GM12865 (cell line): ENCODE data around the gene ANTXR2.

Experiments
- DNase-seq: peaks from one replicate; pipeline ENCODE4 v3.0.0; 2010; ENCODE audit warnings: low read depth
- H3K4me3 ChIP-seq: 2 replicates; pipeline ENCODE4 v1.5.1; 2011; ENCODE audit warnings: mild to moderate bottlenecking, low read depth, low read length, control low read depth
- CTCF ChIP-seq: IDR thresholded peaks from 2 replicates; pipeline ENCODE4 v1.5.1; 2011; ENCODE audit warnings: low read length, control low read depth, low read depth, inconsistent platforms; ENCODE audit not compliant: insufficient read depth; ENCODE audit errors: missing control alignments

Gene ANTXR2

GRCh38 chr4:80058740-80059139, 14.3 kb downstream of the ANTXR2 start:
- H3K4me3 ChIP-seq: peak overlapping the region; percentile 27; the same call in 1 of the 2 replicates
- TF ChIP-seq CTCF: no peak
- peak; percentile 94 for DNase-seq

DNA sequence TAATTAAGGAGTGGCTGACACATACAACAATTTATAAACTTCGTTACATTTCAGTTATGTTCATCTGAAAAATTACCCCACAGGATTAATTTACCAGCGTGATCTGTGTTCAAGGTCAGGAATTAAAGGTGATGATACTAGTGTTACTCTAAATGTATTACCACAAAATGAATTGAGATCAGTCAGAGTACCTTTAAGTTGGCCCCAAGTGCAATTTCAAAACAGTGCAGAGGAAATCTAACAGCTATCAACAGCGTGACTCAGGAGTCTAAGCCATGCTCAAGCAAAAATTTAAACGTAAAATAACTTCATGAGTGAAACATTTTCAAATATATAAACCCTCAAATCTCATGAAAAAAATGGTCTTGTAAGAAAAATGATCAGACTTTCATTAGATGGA, 18.7 kb downstream of the ANTXR2 start:
- no peak for DNase-seq
- no peak for TF ChIP-seq CTCF
- H3K4me3 ChIP-seq: no peak overlapping the region

GRCh38 chr4:80053140-80053910, 19.7 kb downstream of the ANTXR2 start:
- no peak overlapping the region for H3K4me3 ChIP-seq
- TF ChIP-seq CTCF: no peak
- no peak for DNase-seq

DNA sequence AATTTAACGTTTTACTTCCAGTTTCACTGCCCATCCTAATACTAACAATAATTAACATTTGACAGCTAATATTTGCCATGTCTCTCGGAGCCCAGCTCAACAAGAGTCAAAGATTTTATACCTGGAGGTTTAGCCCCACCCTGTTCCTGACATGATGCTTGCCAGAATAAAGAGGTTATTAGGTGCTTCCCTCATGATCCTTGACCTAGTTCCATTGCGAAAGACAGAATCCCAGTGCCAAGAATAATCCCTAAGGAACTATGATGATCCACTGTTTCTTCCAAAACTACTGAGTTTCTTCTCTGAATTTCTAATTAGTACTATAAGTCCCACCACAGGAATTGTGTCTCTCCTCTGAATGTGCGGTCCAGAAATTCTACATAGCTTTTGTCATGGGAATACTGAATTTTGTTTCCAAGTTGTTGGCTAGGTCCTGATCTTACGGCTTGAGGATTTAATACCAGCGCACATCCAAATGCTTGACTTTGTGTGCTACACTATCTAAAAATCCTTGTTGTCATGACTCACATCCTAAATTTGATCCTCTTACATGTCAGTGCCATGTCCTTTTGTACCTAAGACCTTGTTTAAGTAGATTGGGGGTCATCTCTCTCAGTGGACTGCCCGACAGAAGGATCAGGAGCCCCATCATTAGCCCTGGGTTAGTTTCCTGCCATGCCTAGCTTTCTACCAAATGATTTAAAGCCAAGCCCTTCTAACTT, 23.1 kb downstream of the ANTXR2 start:
- no peak overlapping the region for H3K4me3 ChIP-seq
- no peak for TF ChIP-seq CTCF
- no peak for DNase-seq

DNA sequence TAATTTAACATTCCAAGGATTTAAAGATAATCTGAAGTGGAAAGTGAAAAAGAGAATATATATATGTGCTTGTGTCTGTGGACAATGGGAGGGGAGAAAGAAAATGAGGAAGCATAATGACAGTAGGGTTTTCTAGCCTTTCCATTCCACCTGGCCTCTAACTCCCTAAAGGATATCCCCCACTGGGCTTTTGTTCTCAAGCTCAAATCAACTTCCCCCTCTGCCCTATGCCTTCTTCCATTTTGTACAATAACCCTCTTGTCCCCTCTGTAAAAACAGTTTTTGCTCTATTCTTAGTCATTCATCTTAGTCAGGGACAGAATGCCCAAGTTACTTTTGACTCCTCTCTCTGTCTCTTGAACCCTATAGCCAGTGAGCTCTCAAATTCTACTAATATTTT, 23.6 kb downstream of the ANTXR2 start:
- TF ChIP-seq CTCF: no peak
- DNase-seq: no peak
- no peak overlapping the region for H3K4me3 ChIP-seq

- H3K4me3 ChIP-seq: no peak overlapping the region
- DNase-seq: no peak
- no peak for TF ChIP-seq CTCF
Measured at GRCh38 chr4:80045786-80046185, 27.2 kb downstream of the ANTXR2 start.

- no peak for TF ChIP-seq CTCF
- no peak overlapping the region for H3K4me3 ChIP-seq
- no peak for DNase-seq
Measured at GRCh38 chr4:80043541-80043940, 29.5 kb downstream of the ANTXR2 start.
